ENCODE results near the gene PCMTD2.

Gene PCMTD2

DNA sequence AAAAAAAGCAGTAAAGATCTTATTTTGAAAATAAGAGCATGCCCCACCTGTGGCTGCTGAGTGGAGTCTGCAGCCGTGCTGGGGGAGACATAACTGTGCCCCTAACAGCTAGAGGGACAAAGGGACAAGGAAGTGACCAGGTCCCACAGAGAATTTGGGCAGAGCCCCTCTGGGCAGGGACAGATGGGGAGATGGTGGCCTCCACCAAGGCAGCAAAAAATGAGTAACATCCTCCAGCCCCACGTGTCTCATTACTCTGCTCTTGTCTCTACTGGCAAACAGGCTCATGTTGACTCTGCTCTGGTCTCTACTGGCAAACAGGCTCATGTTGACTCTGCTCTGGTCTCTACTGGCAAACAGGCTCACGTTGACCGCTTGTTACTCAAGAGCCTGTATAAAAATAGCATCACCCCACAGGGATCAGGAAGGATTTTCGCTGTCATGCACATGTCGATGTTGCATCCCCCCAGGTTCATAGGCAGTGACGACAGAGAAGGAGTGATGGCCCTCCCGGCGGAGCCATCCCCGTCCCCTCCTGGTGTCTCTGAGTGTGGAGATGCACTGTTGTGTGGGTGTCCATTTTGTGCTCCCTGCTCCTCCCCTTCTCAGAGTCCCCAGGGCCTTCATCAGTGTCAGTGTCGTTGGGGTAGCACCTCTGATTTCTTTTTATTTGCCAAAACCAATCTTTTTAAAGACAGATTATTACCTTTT is 17.3 kb upstream of the PCMTD2 start:
- in situ Hi-C loops (cut with HindIII; ENCODE audit: low sequenced_read_pairs), result no loop called here

DNA sequence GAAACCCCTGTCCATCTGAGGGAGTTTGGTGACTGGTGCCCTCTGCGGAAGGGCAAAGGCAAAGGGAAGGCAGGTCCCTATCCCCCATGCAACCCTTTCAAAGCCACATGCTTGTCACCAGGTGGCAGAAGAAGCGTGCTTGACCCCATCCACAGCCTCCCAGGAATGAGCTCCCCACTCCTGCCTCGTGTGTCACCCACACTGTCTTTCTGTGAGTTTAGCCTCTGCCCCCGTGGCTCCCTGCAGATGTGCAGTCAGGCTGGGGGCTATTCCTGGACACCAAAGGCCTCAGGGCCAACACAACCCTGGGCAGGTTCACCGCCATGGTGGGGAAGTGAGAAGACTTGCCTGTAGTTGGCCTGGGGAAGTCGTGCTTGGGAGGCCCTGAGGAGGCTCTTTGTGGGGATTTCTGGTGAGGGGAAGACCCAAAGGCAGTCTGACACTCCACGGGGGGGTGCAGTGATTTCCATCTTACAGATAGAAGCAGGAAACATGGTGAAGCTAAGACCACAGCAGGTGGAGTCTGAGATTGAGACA is 16.6 kb upstream of the PCMTD2 start:
- in situ Hi-C loops (cut with HindIII; ENCODE audit: low sequenced_read_pairs), result no loop called here

DNA sequence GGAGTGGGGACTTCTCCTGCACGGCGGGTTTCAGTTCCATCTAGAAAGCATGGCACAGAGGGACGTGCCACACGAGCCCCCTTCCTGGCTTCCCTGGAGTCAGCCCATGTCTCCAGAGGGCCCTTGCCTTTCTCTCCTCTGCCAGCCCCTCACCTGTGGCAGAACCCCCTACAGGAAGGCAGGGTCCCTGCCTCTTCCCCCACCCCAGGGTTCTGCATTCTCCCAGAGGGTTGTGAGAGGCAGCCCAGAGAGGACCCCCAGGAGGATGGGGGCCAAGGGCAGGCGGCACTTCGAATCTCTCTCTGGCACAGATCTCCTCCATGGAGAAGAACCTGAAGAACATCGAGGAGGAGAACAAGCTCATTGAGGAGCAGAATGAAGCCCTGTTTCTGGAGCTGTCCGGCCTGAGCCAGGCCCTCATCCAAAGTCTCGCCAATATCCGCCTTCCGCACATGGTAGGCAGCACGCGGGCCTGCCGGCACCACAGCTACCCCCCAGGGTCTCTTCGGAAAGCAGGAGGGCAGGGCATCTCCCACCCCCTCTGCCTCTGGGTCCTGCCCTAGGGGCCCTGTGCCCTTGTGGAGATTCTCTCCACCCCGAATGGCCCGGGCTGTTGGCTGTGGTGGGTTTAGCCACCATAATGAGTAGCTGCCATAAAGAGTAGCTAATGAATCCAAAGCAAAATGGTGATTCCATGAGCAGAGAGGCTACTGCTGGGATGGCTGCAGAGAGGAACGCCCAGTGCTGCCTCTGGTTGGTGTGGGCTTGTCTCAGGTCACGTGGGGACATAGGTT is 15.9 kb upstream of the PCMTD2 start:
- in situ Hi-C loops (cut with HindIII; ENCODE audit: low sequenced_read_pairs), result no loop called here

DNA sequence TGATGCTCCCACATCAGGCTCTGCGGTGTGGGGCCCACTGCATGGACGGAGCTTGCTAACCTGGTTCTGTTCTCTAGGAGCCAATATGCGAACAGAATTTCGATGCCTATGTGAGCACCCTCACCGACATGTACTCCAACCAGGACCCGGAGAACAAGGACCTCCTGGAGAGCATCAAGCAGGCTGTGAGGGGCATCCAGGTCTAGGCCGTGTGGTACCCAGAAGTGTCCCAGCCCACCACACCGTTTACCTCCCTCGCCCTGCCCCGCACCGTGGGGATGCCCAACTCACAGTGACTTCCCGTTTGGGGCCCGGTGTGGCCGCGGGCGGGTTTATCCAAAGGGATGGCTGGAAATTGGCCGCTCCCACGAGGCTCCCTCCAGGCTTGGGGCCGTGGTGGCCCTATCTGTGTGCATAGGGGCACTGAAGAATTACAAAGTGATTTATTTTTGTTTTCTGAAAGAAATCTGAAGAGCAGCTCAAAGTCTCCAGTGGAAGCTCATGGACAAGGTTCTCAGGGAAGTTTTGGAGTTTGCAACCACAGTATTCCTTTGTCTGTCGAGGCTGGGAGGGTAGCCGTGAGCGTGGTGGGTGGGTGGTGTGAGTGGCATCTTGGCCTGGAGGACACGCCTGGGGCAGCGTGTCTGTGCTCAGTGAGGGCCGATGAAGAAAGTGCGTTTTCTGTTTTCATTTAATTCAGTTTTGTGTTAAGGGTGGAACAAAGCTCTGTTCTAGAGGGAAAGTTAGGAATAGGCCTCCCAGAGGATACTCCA is 15.1 kb upstream of the PCMTD2 start:
- in situ Hi-C loops (cut with HindIII; ENCODE audit: low sequenced_read_pairs), result no loop called here

- in situ Hi-C loops (cut with HindIII; ENCODE audit: low sequenced_read_pairs), result no loop called here
These were observed 14.5 kb upstream of the PCMTD2 start for GRCh38 chr20:64241061-64241460.

GRCh38 chr20:64242003-64242796 is 13.3 kb upstream of the PCMTD2 start:
- in situ Hi-C loops (cut with HindIII; ENCODE audit: low sequenced_read_pairs), result no loop called here

GRCh38 chr20:64242797-64243475 is 12.6 kb upstream of the PCMTD2 start:
- in situ Hi-C loops (cut with HindIII; ENCODE audit: low sequenced_read_pairs), result no loop called here

DNA sequence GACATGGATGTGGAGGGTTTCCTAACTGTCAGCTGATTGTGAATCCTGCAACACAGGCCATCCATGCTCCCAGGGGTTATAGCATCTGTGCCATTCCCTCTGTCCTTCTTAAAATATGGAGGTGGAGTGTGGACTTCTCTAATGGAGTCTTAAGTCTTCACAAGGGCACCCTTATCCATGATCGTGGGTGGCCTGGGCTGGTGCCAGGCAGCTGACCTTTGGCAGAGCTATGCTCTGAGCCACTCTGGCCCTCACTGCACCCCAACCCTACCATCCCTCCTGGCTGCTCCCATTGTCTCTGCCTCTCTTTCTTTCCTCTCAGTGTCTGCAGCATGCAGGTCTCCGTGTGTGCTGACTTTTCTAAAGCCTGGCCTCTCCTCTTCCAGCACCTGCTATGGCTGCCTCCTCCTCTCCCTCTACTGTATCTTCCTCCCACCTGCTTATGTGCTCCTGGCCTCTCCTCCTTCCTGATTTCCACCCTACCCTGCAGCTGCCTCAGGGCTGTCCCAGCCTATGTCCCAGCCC is 11.2 kb upstream of the PCMTD2 start:
- in situ Hi-C loops (cut with HindIII; ENCODE audit: low sequenced_read_pairs), result no loop called here

- in situ Hi-C loops (cut with HindIII; ENCODE audit: low sequenced_read_pairs), result no loop called here
These were observed 10.5 kb upstream of the PCMTD2 start for GRCh38 chr20:64244870-64245603.

GRCh38 chr20:64245746-64246595 is 9.6 kb upstream of the PCMTD2 start:
- in situ Hi-C loops (cut with HindIII; ENCODE audit: low sequenced_read_pairs), result no loop called here

- in situ Hi-C loops (cut with HindIII; ENCODE audit: low sequenced_read_pairs), result no loop called here
These were observed 8.8 kb upstream of the PCMTD2 start for GRCh38 chr20:64246616-64247306.

DNA sequence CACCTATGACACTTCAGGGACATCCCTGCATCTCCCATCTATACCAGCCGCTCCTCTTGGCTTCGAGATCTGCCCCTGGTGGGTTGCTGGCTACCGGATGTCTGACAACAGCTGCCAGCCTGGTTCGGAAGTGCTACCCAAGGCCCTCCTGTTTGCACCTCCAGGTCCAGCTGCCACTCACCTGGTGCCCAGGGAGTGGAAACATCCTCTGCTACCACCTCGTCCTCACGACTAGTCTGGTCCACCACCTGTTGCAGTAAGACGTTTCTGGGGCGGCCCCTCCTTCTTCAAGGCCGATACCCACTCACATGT is 8.3 kb upstream of the PCMTD2 start:
- in situ Hi-C loops (cut with HindIII; ENCODE audit: low sequenced_read_pairs), result no loop called here

- in situ Hi-C loops (cut with HindIII; ENCODE audit: low sequenced_read_pairs), result no loop called here
These were observed 7.3 kb upstream of the PCMTD2 start for GRCh38 chr20:64247970-64248841.

- in situ Hi-C loops (cut with HindIII; ENCODE audit: low sequenced_read_pairs), result no loop called here
These were observed 5.5 kb upstream of the PCMTD2 start for GRCh38 chr20:64250027-64250426.

- in situ Hi-C loops (cut with HindIII; ENCODE audit: low sequenced_read_pairs), result no loop called here
These were observed 2.6 kb upstream of the PCMTD2 start for GRCh38 chr20:64253000-64253383.

DNA sequence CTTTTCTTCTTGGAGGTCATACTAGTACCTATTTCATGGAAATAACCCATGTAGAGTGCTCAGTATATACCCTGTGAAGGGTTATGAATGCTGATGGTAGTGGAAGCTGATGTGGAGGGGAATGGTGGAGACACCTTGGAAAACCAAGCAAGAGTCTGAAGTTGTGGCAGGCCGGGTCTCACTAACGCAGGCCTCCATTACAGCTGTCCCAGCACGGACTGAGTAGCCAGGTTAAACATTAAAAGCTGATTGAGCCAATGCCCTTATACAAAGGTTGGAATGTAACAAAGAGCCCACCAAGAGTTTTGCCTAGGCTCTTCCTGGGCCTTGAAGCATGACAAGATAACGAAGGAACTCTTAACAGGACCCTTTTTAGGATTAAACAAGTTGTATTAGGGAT is 2.1 kb upstream of the PCMTD2 start:
- in situ Hi-C loops (cut with HindIII; ENCODE audit: low sequenced_read_pairs), result no loop called here

- in situ Hi-C loops (cut with HindIII; ENCODE audit: low sequenced_read_pairs), result no loop called here
These were observed 1.4 kb upstream of the PCMTD2 start for GRCh38 chr20:64254156-64254555.
